ENCODE measurements around the gene NOS3. TPM values are rescaled to one million over a fixed set of nuclear protein-coding genes. Genes with fewer than 3 reads are reported as not detected.

Gene NOS3
- total and polyA plus RNA-seq, 9 of the 15 experiments (the other 6 are each of a cell fraction or from before 2014, with no cell fraction given): 1.1 to 121 (median 23.6) TPM

DNA sequence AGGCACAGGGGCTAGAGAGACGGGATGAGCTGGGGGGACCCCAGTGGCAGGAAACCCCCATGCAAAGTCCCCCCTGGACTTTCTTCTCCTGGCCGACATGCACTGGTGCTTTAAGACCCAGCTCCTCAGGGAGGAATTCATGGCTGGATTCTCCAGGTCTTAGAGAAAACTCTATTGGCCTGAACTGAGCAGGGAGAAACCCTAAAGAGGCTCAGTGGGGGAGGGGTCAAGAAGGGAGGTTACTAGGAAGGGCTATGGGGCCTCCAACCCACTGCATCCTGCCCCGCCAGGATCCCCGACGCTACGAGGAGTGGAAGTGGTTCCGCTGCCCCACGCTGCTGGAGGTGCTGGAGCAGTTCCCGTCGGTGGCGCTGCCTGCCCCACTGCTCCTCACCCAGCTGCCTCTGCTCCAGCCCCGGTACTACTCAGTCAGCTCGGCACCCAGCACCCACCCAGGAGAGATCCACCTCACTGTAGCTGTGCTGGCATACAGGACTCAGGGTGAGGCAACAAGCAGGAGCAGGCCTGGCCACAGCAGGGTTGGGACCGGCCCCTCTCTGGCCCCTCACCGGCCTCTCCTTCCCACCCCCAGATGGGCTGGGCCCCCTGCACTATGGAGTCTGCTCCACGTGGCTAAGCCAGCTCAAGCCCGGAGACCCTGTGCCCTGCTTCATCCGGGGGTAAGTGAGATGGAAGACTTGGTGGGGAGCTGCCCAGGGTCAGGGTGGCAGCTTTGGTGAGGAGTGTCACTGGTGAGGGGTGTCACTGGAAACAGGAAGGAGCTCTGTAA lies 19.7 kb downstream of the NOS3 start (continued):
- TF ChIP-seq, protein P1, sequence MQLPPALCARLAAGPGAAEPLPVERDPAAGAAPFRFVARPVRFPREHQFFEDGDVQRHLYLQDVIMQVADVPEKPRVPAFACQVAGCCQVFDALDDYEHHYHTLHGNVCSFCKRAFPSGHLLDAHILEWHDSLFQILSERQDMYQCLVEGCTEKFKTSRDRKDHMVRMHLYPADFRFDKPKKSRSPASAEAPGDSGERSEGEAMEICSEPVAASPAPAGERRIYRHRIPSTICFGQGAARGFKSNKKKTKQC (CRISPR knock-in tag; IDR thresholded peaks at IDR 0.05): no peak
- TF ChIP-seq, protein P2, sequence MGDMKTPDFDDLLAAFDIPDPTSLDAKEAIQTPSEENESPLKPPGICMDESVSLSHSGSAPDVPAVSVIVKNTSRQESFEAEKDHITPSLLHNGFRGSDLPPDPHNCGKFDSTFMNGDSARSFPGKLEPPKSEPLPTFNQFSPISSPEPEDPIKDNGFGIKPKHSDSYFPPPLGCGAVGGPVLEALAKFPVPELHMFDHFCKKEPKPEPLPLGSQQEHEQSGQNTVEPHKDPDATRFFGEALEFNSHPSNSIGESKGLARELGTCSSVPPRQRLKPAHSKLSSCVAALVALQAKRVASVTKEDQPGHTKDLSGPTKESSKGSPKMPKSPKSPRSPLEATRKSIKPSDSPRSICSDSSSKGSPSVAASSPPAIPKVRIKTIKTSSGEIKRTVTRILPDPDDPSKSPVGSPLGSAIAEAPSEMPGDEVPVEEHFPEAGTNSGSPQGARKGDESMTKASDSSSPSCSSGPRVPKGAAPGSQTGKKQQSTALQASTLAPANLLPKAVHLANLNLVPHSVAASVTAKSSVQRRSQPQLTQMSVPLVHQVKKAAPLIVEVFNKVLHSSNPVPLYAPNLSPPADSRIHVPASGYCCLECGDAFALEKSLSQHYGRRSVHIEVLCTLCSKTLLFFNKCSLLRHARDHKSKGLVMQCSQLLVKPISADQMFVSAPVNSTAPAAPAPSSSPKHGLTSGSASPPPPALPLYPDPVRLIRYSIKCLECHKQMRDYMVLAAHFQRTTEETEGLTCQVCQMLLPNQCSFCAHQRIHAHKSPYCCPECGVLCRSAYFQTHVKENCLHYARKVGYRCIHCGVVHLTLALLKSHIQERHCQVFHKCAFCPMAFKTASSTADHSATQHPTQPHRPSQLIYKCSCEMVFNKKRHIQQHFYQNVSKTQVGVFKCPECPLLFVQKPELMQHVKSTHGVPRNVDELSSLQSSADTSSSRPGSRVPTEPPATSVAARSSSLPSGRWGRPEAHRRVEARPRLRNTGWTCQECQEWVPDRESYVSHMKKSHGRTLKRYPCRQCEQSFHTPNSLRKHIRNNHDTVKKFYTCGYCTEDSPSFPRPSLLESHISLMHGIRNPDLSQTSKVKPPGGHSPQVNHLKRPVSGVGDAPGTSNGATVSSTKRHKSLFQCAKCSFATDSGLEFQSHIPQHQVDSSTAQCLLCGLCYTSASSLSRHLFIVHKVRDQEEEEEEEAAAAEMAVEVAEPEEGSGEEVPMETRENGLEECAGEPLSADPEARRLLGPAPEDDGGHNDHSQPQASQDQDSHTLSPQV (IDR thresholded peaks at IDR 0.05): peak; percentile 98
- TF ChIP-seq NFIC (IDR thresholded peaks at IDR 0.05) (peak; percentile 29), RB1 (IDR thresholded peaks at IDR 0.05; ENCODE audit: low read depth) (no peak; the same call in none of the 2 replicates), SMAD3 (CRISPR knock-in tag; conservative IDR thresholded peaks at IDR 0.05) (no peak), SREBF1 (IDR thresholded peaks at IDR 0.05; ENCODE audit: borderline replicate concordance, low read depth, low read length) (no peak), TEAD1 (CRISPR knock-in tag; IDR thresholded peaks at IDR 0.05) (peak in 1 of 2 experiments; percentile 21; a peak in 1 of 4 replicates), DPF2 (IDR thresholded peaks at IDR 0.05) (peak; percentile 63), RAD51 (IDR thresholded peaks at IDR 0.05; ENCODE audit: borderline replicate concordance, low read depth) (no peak), CBX1 (IDR thresholded peaks at IDR 0.05; ENCODE audit: low read depth) (no peak), ZNF41 (CRISPR knock-in tag; conservative IDR thresholded peaks at IDR 0.05) (peak; percentile 67; the same call in 1 of the 2 replicates)
- TF ChIP-seq, protein P3, sequence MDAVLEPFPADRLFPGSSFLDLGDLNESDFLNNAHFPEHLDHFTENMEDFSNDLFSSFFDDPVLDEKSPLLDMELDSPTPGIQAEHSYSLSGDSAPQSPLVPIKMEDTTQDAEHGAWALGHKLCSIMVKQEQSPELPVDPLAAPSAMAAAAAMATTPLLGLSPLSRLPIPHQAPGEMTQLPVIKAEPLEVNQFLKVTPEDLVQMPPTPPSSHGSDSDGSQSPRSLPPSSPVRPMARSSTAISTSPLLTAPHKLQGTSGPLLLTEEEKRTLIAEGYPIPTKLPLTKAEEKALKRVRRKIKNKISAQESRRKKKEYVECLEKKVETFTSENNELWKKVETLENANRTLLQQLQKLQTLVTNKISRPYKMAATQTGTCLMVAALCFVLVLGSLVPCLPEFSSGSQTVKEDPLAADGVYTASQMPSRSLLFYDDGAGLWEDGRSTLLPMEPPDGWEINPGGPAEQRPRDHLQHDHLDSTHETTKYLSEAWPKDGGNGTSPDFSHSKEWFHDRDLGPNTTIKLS (IDR thresholded peaks at IDR 0.05; ENCODE audit: borderline replicate concordance, low read depth): no peak; the same call in 1 of the 2 replicates
- TF ChIP-seq, protein P4, sequence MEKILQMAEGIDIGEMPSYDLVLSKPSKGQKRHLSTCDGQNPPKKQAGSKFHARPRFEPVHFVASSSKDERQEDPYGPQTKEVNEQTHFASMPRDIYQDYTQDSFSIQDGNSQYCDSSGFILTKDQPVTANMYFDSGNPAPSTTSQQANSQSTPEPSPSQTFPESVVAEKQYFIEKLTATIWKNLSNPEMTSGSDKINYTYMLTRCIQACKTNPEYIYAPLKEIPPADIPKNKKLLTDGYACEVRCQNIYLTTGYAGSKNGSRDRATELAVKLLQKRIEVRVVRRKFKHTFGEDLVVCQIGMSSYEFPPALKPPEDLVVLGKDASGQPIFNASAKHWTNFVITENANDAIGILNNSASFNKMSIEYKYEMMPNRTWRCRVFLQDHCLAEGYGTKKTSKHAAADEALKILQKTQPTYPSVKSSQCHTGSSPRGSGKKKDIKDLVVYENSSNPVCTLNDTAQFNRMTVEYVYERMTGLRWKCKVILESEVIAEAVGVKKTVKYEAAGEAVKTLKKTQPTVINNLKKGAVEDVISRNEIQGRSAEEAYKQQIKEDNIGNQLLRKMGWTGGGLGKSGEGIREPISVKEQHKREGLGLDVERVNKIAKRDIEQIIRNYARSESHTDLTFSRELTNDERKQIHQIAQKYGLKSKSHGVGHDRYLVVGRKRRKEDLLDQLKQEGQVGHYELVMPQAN (IDR thresholded peaks at IDR 0.05; ENCODE audit: borderline replicate concordance): peak; percentile 92
- TF ChIP-seq, protein P5, sequence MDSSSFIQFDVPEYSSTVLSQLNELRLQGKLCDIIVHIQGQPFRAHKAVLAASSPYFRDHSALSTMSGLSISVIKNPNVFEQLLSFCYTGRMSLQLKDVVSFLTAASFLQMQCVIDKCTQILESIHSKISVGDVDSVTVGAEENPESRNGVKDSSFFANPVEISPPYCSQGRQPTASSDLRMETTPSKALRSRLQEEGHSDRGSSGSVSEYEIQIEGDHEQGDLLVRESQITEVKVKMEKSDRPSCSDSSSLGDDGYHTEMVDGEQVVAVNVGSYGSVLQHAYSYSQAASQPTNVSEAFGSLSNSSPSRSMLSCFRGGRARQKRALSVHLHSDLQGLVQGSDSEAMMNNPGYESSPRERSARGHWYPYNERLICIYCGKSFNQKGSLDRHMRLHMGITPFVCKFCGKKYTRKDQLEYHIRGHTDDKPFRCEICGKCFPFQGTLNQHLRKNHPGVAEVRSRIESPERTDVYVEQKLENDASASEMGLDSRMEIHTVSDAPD (CRISPR knock-in tag; IDR thresholded peaks at IDR 0.05): no peak

Measured in K562 (cell line).